Right hindlimb (tissue), 1 donor: Measurements from ENCODE around the gene CUL1.

Experiments
- DNase-seq: peaks from one replicate; pipeline ENCODE4 v3.0.0-alpha.2; 2018

The CUL1 gene

DNA sequence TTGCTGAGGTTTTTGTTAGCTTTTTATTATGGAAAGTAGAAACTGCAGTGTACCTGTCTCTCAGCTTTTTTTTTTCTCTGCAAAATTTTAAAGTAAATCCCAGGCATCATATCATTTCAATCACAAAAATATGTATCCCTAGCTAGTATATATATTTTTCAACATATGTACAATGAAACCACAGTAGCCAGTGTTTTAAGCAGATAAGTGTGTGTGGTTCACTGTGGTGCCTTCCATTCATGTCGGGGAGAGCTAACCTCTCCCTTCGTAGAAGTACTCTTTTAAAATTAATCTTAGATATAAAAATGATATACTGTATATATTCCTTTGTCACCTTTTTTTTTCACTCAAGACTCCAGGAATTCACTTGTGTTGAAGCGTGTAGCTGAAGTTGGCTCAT, 22.7 kb downstream of the CUL1 start:
- DNase-seq = no peak

DNA sequence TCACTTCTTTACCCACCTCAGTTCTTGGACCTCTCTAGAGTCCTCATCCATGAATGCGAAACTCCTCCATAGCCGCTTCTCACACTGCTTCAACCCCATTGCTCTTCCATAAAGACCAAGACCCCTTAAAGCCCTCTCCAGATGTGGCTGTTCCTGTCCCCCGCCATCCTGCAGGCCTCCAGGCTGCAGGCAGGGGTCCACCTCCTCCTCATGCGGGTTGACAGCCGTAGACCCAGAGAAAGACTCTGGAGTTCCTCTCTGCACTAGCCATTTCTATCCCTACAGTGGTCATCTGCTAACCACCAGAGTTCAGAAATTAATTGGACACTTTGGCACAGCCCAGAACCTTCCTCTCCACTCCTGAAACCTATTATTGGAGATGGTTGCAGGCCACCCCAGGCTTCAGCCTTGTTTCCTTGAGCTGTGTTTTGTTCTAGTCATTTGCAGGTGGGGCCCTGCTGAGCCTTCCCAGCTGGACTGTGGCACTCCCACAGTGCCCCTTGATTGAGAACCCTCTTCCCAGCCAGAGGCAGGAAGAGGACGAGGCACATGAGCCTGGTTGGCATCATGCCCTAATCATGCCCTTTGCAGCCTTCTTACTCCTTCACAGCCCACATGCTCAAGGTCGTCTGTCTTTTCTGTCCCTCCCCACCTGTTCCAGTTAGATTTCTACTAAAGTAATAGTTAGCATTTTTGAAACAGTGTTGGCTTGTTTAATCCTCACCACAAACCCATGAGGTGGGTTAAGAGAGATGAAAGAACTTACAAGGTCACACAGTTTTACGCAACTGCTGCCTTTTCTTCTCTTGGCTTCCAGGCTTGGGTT, 23.9 kb downstream of the CUL1 start:
- no peak for DNase-seq

DNA sequence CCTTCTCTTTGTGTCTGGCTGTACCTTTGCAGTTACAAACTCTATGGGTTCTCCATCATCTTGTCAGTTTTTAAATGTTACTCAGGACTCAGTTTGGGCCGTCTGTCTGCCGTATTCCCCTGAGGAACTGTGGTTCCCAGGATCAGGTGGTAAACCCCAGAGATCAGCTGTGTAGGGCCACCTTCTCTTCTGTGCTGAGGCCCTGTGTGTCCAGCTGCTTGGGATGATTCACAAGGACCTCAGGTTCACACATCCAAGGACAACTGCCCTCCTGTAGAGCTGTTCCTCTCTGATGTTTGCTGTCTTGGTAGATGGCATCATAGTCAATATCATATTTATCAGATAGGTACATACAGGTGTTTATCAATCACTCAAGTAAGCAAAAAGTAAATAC, 24.5 kb downstream of the CUL1 start:
- DNase-seq = no peak

DNA sequence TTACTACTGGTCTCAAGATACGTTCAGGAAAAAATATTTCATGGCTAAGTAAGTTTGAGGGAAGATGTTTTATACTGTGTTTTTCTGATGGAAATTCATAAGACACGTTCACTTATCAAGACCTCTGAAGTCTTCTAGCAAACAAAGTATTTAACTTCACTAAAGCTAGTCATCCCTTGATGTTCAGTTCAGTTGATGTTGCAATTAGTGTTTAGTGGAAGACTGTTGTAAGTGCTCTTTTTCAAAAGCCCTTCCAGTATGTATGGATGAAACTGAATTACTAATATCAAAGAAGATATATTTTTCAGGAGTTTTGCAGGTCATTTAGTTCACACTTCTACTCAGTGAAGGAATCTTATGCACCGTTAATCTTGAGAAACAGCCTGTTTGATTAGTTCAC, 25.1 kb downstream of the CUL1 start:
- no peak for DNase-seq

DNA sequence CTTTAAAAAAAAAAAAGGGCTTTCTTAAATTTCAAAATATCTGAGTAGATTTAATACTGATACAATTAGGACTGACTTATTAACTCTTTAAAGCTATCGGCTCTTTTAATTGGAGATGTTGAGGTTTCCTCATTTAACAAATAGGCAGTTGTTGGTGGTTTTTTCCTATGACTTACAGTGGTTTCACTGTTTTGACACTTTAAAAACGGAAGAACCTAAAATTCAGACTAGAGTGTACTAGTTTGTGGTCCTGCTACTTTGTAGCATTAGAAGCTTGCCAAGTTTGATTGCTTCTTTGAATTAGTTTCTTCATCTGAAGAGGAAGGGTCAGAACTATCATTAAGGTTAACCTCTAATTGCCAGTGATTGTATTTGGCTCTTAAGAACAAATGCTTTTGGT, 27.7 kb downstream of the CUL1 start:
- DNase-seq = no peak

DNA sequence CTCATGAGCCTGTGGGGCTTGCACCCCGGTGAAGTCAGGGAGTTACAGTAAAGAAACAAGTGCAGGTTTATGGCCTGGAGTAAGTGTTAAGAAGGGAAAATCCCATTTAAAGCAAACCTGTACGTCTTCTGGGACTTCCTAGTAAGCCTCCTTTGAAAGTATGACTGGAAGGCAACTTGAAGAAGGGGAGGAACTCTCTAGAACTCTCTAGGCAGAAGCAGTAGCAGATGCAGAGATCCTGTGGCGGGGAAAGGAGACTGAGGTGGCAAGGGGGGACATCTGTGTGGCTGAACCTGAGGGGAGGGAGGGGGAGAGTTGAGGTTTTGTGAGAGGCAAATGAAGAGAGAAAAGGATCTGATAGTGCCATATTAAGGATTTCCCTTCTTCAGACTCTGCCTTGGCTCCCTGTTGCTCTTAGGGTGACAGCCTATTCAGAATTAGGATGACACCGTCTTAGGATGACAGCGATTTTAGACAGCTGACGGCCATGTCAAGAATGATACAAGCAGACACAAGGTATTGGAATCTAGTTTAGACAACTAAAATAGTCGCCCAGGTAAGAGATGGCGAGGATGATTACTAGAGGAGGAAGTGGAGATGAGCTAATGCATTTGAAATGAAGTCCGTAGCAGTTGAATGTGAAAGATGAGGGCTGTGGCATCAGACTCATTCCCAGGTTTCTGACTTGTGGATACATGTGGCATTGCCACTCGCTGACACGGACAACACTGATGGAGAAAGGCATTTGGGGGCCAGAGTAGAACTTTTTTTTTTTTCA, 29.0 kb downstream of the CUL1 start:
- no peak for DNase-seq

DNA sequence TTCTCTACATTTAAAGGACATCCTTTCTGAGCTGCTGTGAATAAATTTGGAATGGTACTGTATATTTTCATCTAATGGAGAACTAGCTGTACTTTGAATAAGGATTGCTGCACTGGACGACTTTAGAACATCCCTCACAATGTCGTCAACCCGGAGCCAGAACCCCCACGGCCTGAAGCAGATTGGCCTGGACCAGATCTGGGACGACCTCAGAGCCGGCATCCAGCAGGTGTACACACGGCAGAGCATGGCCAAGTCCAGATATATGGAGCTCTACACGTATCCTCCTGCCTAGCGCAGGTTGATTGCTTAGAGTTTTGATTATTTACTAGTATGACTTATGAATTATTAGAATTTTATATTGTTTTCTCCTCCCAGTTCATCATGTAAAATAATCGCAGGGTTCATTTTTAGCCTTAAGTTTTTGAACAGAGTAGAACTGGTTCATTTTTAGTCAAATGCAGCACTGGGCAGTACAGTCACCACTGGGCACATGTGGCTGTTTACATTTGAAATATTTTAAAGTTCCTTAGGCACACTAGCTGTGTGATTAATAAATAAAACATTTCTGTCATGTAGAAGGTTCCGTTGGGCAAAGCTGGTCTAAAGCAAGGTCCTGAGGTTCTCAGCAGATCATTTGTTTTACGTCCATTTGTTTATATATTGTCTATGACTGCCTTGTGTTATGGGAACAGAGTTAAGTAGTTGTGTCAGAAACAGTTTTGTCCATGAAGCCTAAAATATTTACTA, 31.5 kb downstream of the CUL1 start:
- DNase-seq = no peak

DNA sequence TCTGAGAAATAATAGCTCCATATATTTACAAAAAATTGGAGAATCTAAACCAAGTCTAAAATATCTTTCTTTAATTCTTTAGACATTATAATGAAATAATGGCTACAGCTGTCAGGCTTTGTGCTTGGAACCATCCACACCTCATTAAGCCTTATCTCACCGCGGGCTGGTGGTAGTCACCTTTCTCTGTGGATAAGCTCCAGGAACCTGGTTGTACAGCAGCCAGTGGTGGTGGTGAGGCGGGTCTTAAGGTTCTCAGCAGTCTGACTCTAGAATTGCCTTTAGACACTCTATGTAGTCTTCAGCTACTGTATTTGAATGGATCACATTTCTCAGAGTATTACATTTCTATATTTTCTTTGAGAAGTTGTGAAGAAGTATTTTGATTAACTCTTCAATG, 34.2 kb downstream of the CUL1 start:
- no peak for DNase-seq

DNA sequence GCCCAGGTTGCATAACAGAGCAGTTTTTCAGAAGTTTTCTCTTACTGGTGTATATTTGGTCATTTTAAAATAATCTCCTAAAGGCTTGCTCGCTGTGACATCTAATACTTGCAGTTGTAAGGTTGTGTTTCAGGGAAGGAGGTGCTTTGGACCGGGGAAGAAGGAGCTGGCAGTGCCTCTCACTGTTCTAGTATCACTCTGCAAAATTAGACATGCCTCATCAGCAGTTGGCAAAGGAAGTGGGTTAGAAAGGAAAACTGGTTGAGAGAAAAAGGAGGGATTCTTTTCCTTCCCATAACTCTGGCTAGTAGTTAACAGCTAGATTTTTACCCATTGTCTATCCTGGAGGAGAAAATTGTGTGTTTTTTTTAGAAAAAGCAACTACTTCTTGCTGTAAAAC, 34.8 kb downstream of the CUL1 start:
- DNase-seq = no peak

DNA sequence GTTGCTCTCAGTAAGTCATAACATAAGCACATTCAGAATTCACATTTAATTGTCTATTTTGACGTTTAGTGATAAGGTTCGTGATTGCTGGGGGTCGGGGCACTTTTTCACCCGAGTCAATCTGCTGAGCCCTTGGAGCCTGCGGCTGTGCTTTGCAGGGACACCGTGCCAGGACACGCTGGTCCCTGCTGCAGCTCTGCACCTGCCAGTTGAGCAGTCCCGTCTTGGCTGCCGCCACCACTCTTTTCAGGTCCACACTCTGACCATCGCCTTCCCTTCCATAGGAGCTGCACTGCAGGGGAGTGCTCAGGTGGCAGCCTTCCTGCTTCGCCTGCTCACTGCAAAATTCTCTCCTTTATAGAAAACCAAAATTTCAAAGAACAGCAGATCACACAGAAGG, 36.4 kb downstream of the CUL1 start:
- no peak for DNase-seq

DNA sequence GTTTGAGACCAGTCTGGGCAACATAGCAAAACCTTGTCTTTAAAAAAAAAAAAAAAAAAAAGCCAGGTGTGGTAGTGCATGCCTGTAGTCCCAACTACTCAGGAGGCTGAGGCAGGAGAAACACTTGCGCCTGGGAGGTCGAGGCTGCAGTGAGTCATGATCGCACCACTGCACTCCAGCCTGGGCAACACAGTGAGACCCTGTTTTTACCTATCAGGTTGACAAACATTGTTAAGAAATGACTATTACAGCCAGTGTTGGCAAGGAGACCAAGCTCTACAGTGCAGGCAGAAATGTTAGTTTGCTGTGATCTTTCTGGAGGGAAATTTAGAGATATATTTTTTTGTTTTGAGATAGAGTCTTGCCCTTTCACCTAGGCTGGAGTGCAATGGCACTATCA, 37.3 kb downstream of the CUL1 start:
- DNase-seq = no peak

DNA sequence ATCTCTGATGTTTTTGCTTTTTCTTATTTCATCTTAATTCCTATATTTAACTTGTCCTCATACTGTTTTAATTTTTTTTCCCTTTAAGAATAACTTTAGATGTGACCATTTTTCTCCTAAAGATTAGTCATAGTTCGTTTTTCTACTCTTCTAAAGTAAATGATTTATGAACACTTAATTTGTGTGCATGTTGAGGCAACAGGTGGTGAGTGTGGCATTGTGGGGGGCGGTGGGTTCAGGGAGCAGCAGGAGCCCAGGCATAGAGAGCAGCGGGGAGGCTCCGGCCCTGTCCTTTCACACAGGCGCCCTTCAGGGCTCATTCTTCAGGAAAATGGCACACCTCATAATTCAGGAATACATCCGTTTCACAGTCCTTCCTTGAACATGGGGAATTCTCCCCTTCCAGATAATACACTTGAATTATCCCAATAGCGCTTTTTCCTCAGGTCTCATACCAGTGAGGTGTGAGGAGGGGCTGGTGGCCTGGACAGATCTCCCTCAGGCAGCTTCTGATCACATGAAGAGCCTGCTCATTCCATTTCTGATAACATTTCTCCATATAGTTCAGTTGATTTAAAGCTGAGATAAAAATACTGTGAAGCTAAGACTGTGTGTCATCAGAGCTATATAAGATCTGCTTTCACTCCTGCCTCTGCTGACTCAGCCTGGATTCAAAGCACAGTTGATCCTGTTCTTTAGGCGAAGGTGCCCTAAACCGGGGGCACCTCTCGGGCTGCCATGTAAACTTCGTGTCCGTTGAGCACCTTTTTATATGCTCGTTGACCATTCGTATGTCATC, 40.2 kb downstream of the CUL1 start:
- no peak for DNase-seq

DNA sequence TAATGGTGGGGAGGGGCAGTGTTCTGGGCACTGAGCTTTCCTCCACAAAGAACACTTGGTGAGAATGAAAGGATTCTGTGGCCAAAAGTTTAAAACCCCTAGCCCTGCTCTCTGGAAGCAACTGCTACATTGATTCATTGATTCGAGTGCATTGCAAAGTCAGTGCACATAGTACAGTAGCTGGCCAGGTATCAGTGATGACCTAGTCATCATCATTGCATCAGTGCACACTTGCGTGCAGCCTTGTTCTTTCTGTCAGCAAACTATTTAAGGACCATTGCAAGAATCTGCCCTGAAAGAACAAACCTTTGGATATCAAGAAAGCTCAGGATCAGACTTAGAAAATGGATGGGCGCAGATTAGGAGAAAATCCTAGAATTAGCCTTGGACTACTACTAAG, 47.4 kb downstream of the CUL1 start:
- no peak for DNase-seq

DNA sequence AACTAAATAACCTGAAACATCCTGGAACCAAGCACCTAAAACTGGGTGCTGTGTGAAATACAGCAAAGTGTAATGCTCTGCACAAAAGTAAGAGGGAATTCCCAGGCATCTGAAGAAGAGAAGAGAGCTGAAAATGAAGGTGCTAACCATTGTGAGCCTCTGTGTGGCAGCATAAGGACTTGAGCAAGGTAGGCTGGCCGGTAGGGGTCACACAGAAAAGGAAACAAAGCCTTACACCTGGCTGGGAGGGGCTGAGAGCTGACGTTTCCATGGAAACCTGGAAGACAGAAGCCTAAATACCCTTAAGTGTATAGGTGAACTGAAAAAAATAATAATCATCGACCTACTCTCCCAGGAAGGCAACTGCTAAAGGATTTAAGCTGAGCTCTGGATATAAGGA, 48.6 kb downstream of the CUL1 start:
- no peak for DNase-seq

DNA sequence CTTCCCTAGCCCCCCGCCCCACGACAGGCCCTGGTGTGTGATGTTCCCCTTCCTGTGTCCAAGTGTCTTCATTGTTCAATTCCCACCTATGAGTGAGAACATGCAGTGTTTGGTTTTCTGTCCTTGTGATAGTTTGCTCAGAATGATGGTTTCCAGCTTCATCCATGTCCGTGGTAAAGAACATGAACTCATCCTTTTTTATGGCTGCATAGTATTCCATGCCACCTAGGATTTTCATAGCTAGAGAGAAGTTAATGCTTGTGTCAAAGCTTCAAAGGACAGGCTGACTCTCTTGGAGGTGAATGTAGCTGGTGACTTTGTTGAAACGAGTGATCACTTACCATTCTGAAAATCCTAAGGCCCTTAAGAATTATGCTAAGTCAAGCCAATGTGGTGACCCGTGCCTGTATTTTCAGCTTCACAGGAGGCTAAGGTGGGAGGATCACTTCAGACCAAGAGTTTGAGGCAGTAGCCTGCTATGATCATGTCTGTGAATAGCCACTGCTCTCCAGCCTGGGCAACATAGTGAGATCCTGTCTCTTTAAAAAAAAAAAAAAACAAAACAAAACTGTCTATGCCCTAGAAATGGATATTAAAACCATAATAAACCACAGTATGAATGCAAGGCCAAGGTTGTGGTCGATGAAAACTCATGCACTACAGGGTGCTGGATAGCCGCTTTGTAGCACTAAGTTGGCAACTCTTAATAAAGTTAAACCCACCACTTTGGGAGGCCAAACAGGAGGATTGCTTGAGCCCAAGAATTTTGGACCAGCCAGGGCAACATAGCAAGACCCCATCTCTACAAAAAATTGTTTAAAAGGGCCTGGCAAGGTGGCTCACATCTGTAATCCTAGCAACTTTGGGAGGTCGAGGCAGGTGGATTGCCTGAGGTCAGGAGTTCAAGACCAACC, 52.0 kb downstream of the CUL1 start:
- no peak for DNase-seq

DNA sequence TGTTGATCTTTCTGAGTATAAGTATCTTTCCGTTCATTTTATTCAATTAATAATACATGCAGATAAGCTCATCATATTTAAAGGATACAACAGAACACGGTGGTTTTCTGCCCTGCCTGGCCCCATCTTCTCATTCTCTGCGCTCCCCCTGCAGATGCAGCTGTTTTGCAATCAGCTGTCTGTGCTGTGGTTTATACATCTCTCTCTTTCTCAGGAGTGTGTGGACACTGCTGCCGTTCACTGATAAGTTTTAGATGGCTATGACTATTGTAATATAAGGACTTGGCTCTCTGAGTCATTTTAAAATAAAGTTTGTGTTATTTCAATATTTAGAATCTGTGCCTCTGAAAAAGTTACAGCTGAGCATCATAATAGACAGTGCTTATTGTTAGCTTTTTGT, 54.5 kb downstream of the CUL1 start:
- no peak for DNase-seq

DNA sequence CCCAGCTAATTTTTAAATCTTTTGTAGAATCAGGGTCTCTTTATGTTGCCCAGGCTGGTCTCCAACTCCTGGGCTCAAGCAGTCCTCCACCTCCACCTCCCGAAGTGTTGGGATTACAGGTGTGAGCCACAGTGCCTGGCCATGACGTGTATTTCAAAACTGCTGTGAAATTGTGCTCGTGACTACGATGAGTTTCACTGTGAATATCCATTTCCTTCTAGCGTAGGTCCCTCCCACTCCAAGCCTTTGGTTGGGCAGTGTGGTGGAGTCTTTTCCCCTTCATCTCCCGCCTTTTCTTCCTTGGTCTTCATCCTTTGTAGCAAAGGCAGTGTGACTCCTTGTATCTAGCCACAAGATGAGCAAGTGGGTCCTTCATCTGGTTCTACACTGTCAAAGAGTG, 56.2 kb downstream of the CUL1 start:
- DNase-seq = no peak

DNA sequence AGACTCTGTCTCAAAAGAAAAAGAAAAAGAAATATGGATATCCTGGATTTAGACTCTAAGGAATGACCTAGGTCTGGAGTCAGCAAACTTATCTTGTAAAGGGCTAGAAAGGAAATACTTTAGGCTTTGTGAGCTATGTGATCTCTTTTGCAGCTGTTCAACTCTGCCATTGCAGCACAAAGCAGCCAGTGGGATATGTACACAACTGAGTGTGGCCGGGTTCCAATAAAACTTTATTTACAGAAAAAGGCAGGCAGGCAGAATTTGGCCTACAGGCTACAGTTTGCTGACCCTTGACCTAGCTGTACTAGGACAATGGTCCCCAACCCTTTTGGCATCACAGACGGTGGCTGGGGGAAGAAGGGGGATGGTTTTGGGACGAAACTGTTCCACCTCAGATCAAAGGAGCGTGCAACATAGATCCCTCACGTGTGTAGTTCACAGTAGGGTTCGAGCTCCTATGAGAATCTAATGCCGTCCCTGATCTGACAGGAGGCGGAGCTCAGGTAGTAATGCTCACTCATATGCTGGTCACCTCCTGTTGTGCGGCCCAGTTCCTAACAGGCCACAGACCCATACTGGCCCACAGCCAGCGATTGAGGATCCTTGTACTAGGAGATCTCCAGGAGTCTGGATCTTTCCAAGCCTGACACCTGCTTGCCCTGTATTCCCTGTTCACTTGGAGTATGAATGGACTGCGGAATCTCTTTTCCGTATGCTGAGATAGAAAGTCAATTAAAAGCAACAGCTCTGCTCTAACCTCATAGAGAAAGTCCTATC, 63.0 kb downstream of the CUL1 start:
- DNase-seq = no peak

DNA sequence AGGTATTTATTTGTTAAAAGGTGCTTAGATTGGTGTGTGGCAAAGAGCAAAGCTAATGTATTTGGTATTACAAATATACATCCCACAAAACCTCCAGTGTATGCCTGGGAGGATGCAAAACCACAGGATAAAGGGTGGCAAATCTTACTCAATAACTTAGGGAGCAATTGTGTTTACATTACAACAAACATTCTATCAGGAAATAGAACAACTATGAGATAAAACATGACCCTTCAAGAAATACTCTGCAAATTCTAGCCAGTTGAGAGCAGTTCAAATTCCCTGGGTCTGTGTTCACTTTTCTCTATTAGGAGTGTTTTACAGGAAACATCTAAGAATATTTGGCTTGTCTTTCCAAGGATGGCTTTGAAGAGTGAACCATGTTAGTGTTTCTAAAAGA, 64.9 kb downstream of the CUL1 start:
- DNase-seq = no peak

DNA sequence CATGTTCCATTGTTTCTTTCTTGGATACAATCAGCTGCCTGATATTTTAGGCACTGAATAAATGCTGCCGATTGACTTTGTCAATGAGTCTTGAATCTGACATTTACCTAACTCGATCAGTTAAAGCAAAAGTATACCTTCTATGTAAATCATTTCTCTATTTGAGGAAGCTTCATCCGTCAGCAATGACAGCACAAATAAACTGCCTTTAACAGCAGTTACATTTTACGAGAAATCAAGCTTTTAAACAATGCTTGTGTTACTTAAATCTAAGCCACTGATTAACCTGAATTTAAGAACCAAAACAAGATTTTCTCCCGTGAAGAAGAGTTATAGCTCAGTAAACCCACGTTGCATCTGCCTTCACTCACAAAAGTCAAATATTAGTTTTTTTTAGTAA, 71.3 kb downstream of the CUL1 start:
- DNase-seq = no peak
